NOMO-1 treated with dmso at 0.1 percent for 144 hours (cell line): ENCODE measurements around the gene STRN3.
"Not testable (repeated sequence)": the region's sequence is repeated elsewhere in the genome, so short reads cannot be mapped to it uniquely, and the experiment has no call there.

Experiments used
- DNase-seq: peaks from one replicate; lab custom pipeline; 2025; ENCODE audit not compliant: unreplicated experiment; lab: John Stamatoyannopoulos, UW

STRN3 gene

GRCh38 chr14:30921305-30921704 lies 104.9 kb downstream of the STRN3 start:
- no peak for DNase-seq

GRCh38 chr14:30915596-30915995 lies 110.6 kb downstream of the STRN3 start:
- no peak for DNase-seq

DNA sequence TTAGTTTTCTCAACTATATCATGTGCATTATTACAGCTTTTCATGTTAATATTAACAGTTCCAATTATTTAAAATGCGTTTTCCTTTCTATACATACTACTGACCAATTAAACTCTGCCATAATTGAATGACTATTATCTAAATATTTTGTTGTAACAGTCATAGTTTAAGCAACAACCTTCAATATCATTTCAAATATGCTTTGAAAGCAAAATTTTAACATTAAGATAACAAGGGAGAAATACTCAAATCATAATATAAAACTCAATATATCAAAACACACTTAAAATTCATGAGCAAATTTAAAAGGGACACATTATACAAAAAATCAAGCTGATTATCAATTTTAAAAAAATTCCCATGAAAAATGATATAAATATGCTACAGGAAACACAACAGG lies 111.4 kb downstream of the STRN3 start:
- DNase-seq = no peak

- no peak for DNase-seq
Measured at GRCh38 chr14:30908826-30909225, 117.4 kb downstream of the STRN3 start.

- no peak for DNase-seq
Measured at GRCh38 chr14:30907659-30908057, 118.5 kb downstream of the STRN3 start.

DNA sequence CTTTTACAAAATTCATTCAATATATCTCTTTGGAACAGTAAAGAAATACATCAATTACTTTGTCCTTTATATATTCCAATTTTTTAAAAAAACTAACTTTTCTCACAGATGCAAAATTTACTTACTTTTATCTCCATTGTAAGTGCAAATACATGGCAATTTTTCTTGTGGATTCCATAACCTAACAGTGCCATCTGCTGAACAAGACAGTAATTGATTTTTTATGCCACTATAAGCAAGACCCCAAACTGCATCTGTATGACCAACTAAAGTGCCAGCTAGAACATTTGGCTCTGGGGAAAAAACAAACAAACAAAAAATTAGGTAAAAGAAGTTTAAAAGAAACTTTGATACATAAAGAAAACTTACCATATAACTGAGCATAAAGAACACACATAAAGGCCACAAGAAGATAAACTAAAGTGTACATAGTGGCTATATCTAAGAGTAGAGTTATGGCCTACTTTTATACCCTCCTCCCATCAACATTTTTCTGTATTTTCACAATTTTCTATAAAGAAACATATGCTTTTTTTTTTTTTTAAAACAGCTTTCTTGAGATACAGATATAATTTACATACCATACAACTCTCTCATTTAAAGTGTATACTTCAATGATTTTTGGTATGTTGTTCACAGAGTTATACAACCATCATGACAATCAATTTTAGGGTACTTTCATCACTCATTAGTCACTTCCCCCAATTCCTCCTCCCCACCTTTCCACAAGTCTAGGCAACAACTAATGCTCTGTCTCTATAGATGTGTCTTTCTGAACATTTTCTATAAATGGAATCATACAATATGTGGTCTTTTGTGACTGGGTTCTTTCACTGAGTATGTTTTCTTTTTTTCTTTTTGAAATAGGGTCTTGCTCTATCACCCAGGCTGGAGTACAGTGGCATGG lies 119.2 kb downstream of the STRN3 start:
- no peak for DNase-seq

DNA sequence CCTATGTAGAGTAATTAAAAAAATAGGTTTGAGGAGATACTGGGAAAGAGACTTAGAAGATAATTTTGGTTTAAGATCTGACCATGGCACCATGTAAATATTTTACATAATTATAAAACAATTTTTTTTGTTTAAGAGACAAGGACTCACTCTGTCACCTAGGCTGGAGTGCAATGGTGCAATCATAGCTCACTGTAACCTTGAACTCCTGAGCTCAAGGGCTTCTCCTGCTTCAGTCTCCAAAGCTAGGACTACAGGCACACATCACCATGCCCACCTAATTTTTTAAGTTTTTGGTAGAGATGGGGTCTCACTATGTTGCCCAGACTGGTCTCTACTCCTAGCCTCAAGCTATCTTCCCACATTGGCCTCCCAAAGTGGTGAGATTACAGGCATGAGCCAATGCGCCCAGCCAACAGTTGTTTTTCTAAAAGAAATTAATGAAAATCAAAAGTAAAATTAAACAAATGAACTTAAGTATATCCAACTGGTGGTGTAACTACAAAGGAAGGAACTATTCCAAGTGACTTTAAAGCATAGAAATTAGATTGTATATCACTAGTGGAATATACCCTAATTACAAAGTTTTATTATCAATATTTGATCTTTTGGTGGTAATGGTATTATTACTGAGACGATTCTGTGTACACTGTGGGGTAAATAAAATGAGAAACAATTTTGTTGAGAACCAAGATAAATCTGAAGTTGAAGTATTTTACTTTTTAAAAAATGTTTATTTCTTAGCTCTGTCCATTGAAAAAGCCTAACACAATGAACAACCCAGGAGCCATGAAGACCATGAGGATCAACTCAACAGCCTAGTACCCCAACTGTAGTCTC lies 122.7 kb downstream of the STRN3 start:
- no peak for DNase-seq

DNA sequence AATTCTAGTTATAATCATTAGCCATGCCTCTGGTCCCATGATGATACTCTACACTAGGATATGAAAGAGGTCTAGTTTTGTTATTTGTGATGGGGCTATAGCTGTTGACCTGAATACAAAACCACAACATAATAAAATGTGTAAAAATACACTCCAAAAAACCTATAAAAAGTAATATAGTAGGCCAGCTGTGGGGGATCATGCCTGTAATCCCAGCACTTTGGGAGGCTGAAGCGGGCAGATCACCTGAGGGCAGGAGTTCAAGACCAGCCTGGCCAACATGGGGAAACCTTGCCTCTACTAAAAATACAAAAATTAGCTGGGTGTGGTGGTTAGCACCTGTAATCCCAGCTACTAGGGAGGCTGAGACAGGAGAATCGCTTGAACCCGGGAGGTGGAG lies 129.1 kb downstream of the STRN3 start:
- DNase-seq = not testable (repeated sequence)

DNA sequence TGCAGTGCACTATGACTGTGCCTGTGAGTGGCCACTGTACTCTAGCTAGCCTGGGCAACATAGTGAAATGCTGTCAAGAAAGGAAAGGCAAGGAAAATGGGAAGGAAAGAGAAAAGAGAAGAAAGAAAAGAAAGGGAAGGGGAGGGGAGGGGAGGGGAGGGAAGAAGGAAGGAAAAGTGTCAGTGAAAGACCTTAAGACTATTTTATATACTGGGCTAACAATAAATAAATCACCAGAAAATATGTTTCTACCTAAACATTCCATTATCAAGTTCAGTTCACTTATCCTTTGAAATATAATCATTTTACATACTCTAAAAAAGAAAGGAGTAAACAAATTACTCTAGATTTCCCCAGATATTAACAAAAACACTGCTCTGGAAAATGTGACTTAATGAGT lies 129.7 kb downstream of the STRN3 start:
- DNase-seq = no peak

DNA sequence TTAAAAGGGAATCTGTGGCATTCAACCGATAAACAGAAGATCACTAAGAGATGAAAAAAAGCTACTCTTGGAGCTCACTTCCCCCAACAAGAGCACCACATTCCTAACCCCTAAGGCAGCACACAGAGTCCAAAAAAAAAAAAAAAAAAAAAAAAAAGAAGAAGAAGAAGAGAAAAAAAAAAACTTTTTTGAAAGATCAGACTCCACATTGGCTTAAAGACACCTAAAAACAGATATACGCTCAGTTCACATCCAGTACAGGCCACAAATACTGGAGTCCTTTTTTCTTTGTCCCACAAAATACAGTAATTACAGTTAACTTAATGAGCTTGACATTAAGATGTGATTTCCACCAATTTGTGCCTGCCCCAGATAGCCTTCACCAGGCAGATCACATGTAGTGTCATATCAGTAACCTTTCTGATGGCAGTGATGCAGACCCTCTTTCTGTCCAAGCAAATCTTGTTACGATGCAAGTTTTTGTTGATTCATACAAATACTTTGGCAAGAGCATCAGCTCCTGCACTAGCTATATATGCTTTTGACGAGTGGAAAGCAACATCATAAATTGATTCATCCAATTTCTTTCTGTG lies 131.2 kb downstream of the STRN3 start:
- DNase-seq = no peak

- no peak for DNase-seq
Measured at GRCh38 chr14:30893819-30894218, 132.4 kb downstream of the STRN3 start.

DNA sequence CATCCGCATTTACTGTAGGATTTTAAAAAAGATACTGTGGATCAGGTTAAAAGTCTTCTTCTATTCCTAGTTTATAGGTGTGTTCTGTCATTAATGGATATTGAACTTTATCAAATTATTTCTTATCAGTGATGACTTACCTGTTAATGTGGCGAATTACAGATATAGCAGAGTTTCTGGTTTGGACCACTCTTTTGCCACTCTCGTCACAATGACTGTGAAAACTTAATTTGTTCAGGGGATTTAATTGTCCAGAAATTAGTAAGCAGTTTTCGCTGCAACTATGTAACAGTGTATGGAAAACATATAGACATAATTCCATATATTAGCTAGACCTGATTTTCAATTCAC lies 137.0 kb downstream of the STRN3 start:
- no peak for DNase-seq

GRCh38 chr14:30888480-30889243 lies 137.5 kb downstream of the STRN3 start:
- no peak for DNase-seq

DNA sequence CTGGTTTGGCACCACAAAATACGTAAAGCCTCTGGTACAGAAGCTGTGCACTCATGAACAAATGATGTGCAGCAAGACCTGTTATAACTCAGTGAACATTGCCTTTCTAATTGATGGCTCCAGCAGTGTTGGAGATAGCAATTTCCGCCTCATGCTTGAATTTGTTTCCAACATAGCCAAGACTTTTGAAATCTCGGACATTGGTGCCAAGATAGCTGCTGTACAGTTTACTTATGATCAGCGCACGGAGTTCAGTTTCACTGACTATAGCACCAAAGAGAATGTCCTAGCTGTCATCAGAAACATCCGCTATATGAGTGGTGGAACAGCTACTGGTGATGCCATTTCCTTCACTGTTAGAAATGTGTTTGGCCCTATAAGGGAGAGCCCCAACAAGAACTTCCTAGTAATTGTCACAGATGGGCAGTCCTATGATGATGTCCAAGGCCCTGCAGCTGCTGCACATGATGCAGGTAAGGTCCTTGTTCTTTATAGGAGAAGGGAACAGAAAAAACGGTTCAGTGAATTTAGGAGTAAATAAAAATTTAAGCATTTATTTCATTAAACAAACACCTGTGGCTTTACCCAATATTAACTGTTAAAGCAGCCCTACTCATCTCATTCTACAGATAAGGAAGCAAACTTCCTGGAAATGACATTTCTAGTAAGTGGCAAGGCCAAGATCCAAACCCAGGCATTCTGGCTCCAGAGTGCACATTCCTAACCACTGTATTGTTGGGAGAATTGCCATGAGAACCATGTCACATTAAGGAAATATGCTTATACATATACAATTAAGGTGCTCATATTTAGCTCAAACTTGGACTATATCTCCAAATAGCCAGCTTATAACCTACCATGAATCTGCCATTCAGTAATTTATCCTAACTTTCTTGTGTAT lies 140.1 kb downstream of the STRN3 start:
- no peak for DNase-seq

GRCh38 chr14:30884901-30885300 lies 141.3 kb downstream of the STRN3 start:
- DNase-seq = no peak

DNA sequence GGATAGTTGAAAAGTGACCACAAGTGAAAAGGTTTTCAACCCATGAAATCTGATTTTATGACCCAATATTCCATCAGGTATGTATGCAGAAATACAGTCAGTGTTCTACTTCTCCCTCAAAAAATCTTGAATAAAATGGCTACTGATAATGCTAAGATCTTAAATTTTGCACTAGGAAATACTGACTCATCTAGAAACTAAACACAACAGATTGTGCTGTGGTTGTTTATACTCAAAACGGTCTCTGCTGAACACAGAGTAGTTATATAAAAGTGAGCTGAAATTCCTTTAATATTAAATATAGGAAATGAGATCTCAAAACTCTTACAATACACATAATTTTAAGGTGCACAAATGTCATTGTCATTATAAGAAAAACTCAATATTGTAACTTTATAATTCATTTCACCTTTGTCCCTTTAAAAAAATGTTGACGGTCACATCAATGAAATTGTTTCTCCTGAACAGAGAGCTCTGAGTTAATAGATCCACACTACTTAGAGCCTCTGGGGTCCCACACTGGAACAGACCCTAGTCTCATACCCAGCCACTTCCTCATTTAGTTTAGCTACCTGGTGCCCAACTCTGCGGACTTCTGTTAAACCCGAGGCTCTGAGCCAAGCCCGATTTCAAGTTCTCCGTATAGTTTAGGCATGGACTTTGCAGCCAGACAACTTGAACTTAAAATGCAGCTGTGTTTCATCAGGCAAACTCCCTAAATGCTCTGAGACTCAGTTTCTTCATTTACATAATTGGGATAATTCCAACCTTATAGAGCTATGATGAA lies 142.5 kb downstream of the STRN3 start:
- no peak for DNase-seq

DNA sequence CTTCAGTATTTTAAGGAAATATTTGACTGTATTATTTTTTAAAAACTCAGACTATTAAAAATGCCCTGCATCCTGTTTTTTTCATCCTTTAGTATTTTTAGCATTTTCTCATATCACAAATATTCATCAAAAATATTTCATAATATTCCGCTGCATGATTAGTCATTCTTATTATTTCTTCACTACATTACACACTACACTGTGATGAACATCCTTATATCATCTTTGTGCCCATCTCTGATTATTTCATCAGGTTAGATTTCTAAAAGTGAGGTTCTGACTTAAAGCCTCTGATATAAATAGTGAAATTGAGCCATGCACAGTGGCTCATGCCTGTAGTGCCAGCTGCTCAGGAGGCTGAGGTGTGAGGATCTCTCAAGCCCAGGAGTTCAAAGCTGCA lies 143.7 kb downstream of the STRN3 start:
- no peak for DNase-seq

- no peak for DNase-seq
Measured at GRCh38 chr14:30876692-30877091, 149.5 kb downstream of the STRN3 start.

GRCh38 chr14:30875788-30876053 lies 150.5 kb downstream of the STRN3 start:
- DNase-seq = no peak
